ENCODE data around the gene ZFP30. TPM values are rescaled to one million over a fixed set of nuclear protein-coding genes. Genes with fewer than 3 reads are reported as not detected.

ZFP30 gene
- 14.6 and 16.9 TPM in 2 replicates for total RNA-seq

DNA sequence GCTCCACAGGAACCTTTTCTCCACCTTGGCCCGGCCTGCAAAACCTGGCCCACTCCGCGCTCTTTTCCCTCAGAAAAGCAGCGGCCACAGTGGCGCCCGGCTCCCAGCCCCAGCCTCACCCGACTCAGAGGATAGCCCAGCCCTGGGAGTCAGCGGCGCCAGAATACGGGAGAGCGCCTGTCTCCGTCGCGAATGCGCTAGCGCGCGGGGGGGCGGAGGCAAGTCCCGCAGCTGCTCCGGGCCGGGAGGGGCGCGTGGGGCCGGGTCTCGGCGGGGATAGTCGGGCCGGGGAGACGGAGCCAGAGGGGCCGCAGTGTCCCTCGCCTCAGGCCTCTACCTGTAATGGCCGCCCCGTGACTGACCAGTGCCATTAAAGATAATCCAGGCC, at the start of gene ZFP30:
ZFP30 (minus strand) TSS at position 165 of the 388 bp plus-strand sequence. CDS start 7,643 bp downstream, outside the sequence.

GRCh38 chr19:37594304-37594981, 60.8 kb downstream of the ZFP30 start, which contains the start of the genes ZNF540 and ZNF571:
Gene ZNF540, plus strand, starts transcription at chr19:37594876. Its CDS starts 3,572 bp downstream, at chr19:37598448.
Gene ZNF571, minus strand, starts transcription at chr19:37594792. Its CDS starts 8,116 bp downstream, at chr19:37586676.

Other genes with a start within 250 kb of the ZFP30 start
- gene ZNF569, start 188.0 kb downstream of the ZFP30 start, total RNA-seq, result 8.6 and 13.5 TPM in 2 replicates
- gene ZNF570, start 186.1 kb downstream of the ZFP30 start, total RNA-seq, result 8.8 and 14.4 TPM in 2 replicates
- gene ZNF793, start 148.5 kb downstream of the ZFP30 start, total RNA-seq, result 0.58 and 3.4 TPM in 2 replicates
- gene ZNF571, start 60.7 kb downstream of the ZFP30 start, total RNA-seq, result 1.7 and 5.4 TPM in 2 replicates
- 0.19 and 2.3 TPM in 2 replicates for gene ZNF540, start 60.6 kb downstream of the ZFP30 start, total RNA-seq
- 3.8 and 6.8 TPM in 2 replicates for gene ZNF607, start 64.3 kb upstream of the ZFP30 start, total RNA-seq
- 4.4 and 8.5 TPM in 2 replicates for gene ZNF573, start 124.1 kb upstream of the ZFP30 start, total RNA-seq